B cell (primary cell): ENCODE results near the gene HIC2. TPM values are rescaled to one million over a fixed set of nuclear protein-coding genes. Genes with fewer than 3 reads are reported as not detected.
"Not testable (repeated sequence)": the region's sequence is repeated elsewhere in the genome, so short reads cannot be mapped to it uniquely, and the experiment has no call there.

ENCODE experiments used
- ATAC-seq: fragments of 200-7000 bp; cut with Tn5 transposase; one replicate; pipeline ENCODE4 v1.10.0; 2021; ENCODE audit warnings: low read depth, mild to moderate bottlenecking, moderate number of reproducible peaks, moderate library complexity
- CTCF ChIA-PET: fragments of 350-600 bp; sonication (Branson Sonifier 250); formaldehyde crosslinking; loops from one replicate; lab custom pipeline; 2021; ENCODE audit warnings: antibody characterized with exemption, inconsistent platforms; lab: Charles Lee
- POLR2A ChIA-PET: fragments of 350-600 bp; sonication (Branson Sonifier 250); formaldehyde crosslinking; loops from one replicate; lab custom pipeline; 2021; ENCODE audit warnings: antibody characterized with exemption; lab: Charles Lee
- DNase-seq: peaks from one replicate; pipeline ENCODE4 v3.0.0; 2013
- H2AFZ ChIP-seq: 2 replicates; pipeline ENCODE4 v1.6.1; 2012; ENCODE audit warnings: mild to moderate bottlenecking, low read depth, low read length; ENCODE audit not compliant: insufficient read depth, poor library complexity, severe bottlenecking
- H3K27ac ChIP-seq, 2 donors: 1 replicate in 1 of 2; 2 replicates in 1 of 2; pipeline ENCODE4 v1.5.1; 2012 to 2013; ENCODE audit warnings: low read length in 2 of 2, mild to moderate bottlenecking in 2 of 2, moderate library complexity in 1 of 2
- H3K27me3 ChIP-seq, 4 experiments: fragments of 200-600 bp in 1 of 4; sonication (generic) in 1 of 4; replicated peaks in 1 of 4; 1 replicate in 2 of 4; 2 replicates in 2 of 4; pipeline versions ENCODE4 v1.6.1 to v1.7.0; 2013 to 2016; ENCODE audit warnings: low read length in 3 of 4, mild to moderate bottlenecking in 2 of 4, mixed read lengths in 1 of 4, moderate library complexity in 1 of 4; ENCODE audit not compliant: insufficient read depth in 4 of 4, control insufficient read depth in 3 of 4; ENCODE audit errors: control extremely low read depth in 1 of 4
- H3K36me3 ChIP-seq, 2 experiments: replicated peaks in 1 of 2; 1 replicate in 1 of 2; 2 replicates in 1 of 2; pipeline versions ENCODE4 v1.6.1 to v1.7.1; 2013; ENCODE audit warnings: low read length in 1 of 2; ENCODE audit not compliant: insufficient read depth in 2 of 2, control insufficient read depth in 1 of 2; ENCODE audit errors: control extremely low read depth in 1 of 2, extremely low read depth in 1 of 2
- H3K4me1 ChIP-seq, 2 donors: fragments of 200-600 bp in 1 of 2; sonication (generic) in 1 of 2; 1 replicate in 1 of 2; 2 replicates in 1 of 2; pipeline versions ENCODE4 v1.5.1 to v1.6.1; 2013 to 2017; ENCODE audit warnings: low read length in 2 of 2; ENCODE audit not compliant: control insufficient read depth in 2 of 2, insufficient read depth in 2 of 2
- H3K4me2 ChIP-seq: replicated peaks from 2 replicates; pipeline ENCODE3; 2012; ENCODE audit warnings: mild to moderate bottlenecking, low read depth, low read length; ENCODE audit not compliant: poor library complexity, severe bottlenecking
- H3K4me3 ChIP-seq, 5 experiments: fragments of 200-600 bp in 1 of 5; sonication (generic) in 1 of 5; 1 replicate in 3 of 5; 2 replicates in 2 of 5; pipeline versions ENCODE4 v1.5.1 to v1.7.0; 2011 to 2016; ENCODE audit warnings: low read length in 4 of 5, mild to moderate bottlenecking in 4 of 5, low read depth in 2 of 5, control low read depth in 1 of 5, moderate library complexity in 1 of 5; ENCODE audit not compliant: insufficient read depth in 1 of 5; ENCODE audit errors: control extremely low read depth in 1 of 5, extremely low read depth in 1 of 5
- H3K79me2 ChIP-seq: fragments of 200-600 bp; sonication (generic); one replicate; pipeline ENCODE4 v1.6.0; 2016; ENCODE audit warnings: low read length; ENCODE audit not compliant: control insufficient read depth, insufficient read depth
- H3K9ac ChIP-seq: fragments of 200-600 bp; sonication (generic); 2 replicates; pipeline ENCODE4 v1.6.1; 2017; ENCODE audit warnings: mild to moderate bottlenecking, low read length, moderate library complexity
- H3K9me3 ChIP-seq, 3 donors: one replicate each; pipeline versions ENCODE4 v1.6.1 to v1.7.1; 2013; ENCODE audit warnings: low read length in 2 of 3; ENCODE audit not compliant: control insufficient read depth in 2 of 3, insufficient read depth in 1 of 3; ENCODE audit errors: control extremely low read depth in 1 of 3
- H4K20me1 ChIP-seq: 2 replicates; pipeline ENCODE4 v1.6.0; 2012; ENCODE audit warnings: mild to moderate bottlenecking, low read length; ENCODE audit not compliant: insufficient read depth, control insufficient read depth, poor library complexity, severe bottlenecking
- H3K27ac Mint-ChIP-seq: one replicate; pipeline ENCODE4 v1.8.0; 2021; ENCODE audit warnings: mixed read lengths
- H3K27me3 Mint-ChIP-seq: one replicate; pipeline ENCODE4 v1.8.0; 2021; ENCODE audit warnings: mixed read lengths
- H3K4me1 Mint-ChIP-seq: one replicate; pipeline ENCODE4 v1.8.0; 2021; ENCODE audit warnings: mixed read lengths
- H3K4me3 Mint-ChIP-seq: one replicate; pipeline ENCODE4 v1.8.0; 2021; ENCODE audit warnings: mixed read lengths
- H3K9me3 Mint-ChIP-seq: one replicate; pipeline ENCODE4 v1.8.0; 2022; ENCODE audit warnings: mixed read lengths; ENCODE audit not compliant: insufficient read depth
- EZH2 ChIP-seq: IDR thresholded peaks from 2 replicates; pipeline ENCODE4 v1.6.1; 2012; ENCODE audit warnings: borderline replicate concordance, low read depth, mild to moderate bottlenecking, moderate library complexity, low read length; ENCODE audit not compliant: insufficient read depth, poor library complexity, severe bottlenecking
- WGBS: methylation state at CpG from one replicate; pipeline ENCODE4 v1.1.5; 2013; ENCODE audit warnings: missing lambda C conversion rate; ENCODE audit not compliant: insufficient coverage; 5-methylcytosine and 5-hydroxymethylcytosine counted together
- intact Hi-C: fragments of 100-400 bp; cut with micrococcal nuclease; formaldehyde crosslinking; loops from one replicate; pipeline ENCODE4 v1.10.0; 2022
- polyA plus RNA-seq: library from polyadenylated mRNA; depleted of rRNA; stranded (reverse); fragments of >200 nt; gene quantifications from 2 replicates; pipeline ENCODE4 v1.2.3, GENCODE V29; 2012
- total RNA-seq, 2 donors: library from RNA; stranded (reverse); fragments of 120-200 nt in 1 of 2; gene quantifications; 1 replicate in 1 of 2; 2 replicates in 1 of 2; pipeline versions ENCODE4 v1.2.3 to v1.2.4, GENCODE V29; 2013 to 2022
- TF ChIP-seq, protein P1 (sequence below): fragments of 200-600 bp; IDR thresholded peaks from one replicate; pipeline ENCODE4 v1.8.0; 2022; ENCODE audit warnings: antibody characterized with exemption, mild to moderate bottlenecking

The HIC2 gene
- total and polyA plus RNA-seq, 2 donors (not counting 1 experiment from before 2014, with no cell fraction given) = 2.9 to 8.1 TPM

DNA sequence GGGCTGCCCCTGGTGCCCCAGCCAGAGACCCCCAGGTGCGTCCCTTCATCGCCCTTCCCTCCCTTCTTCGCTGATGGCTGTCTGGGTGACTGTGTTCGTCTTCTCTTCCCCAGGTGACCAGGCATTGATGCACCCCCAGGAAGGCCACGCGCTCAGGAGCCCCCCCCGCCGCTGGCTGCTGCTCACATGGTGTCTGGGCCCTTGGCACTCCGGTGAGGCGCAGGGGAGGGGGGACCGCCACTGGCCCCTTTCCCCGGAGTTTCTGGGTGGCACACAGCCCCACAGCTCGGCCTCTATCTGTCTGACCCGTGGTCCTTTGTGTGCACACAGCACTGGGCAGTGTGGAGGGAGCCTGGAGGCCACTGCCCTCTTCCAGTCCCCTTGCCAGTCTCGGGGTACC is 25.5 kb downstream of the HIC2 start:
- POLR2A ChIA-PET, DNase-seq, ATAC-seq, H3K9me3 Mint-ChIP-seq, H3K9ac ChIP-seq, H4K20me1 ChIP-seq, intact Hi-C loops, H3K4me2 ChIP-seq, CTCF ChIA-PET, H3K27me3 Mint-ChIP-seq, H3K4me3 Mint-ChIP-seq, H3K4me1 Mint-ChIP-seq, H3K4me3 ChIP-seq, H3K9me3 ChIP-seq, H3K27ac ChIP-seq, H3K4me1 ChIP-seq, H3K27me3 ChIP-seq, H3K79me2 ChIP-seq, H3K27ac Mint-ChIP-seq, H2AFZ ChIP-seq: not testable (repeated sequence)
- 80% methylated on average over 1 of the region's 15 CpGs for WGBS
- peaks cover 0 to 27% of the 10 kb centered on the region in 2 experiments for H3K36me3 ChIP-seq

DNA sequence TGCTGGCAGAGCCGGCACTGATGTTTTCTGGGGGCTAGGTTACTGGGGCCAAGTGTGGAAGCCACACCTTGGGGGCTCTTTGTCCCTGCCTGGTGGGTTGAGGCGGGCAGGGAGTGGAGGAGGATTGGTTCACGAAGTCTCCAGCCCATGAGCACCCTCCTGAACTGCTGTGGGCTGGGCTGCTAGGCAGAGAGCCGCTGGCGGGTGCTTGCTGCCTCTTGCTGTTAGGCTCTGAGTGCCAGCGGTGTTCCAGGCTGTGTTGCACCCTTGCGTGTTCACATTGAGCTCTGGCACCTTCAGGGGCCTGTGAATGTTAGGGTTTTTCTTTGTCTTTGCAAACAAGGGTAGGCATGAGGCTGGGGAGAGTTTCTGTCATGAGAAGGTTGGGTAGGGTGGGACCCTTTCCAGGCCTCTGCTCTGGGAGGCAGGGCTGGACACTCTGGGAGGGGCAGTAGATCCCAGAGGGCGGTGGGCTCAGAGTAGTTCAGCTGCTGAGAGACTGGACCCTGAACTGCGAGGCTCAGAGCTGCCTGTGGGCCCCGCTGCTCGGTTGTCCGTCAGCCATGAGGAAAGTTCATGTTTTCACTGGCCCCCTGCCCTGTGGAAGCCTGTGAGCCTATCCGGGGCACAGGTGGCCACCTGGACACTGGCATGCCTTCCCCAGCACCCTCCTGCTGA is 26.0 kb downstream of the HIC2 start:
- H2AFZ ChIP-seq = no peak overlapping the region
- no peaks in the 10 kb centered on the region for H3K4me1 Mint-ChIP-seq
- H3K27me3 ChIP-seq = no peaks in the 10 kb centered on the region
- peaks cover 9% of the 10 kb centered on the region for H4K20me1 ChIP-seq
- H3K9me3 ChIP-seq = no peaks in the 10 kb centered on the region
- H3K9me3 Mint-ChIP-seq = no peaks in the 10 kb centered on the region
- WGBS = 98% methylated on average over 13 of the region's 13 CpGs
- H3K27me3 Mint-ChIP-seq = no peaks in the 10 kb centered on the region
- ATAC-seq (no peak), DNase-seq (no peak)
- no peak for TF ChIP-seq EZH2
- TF ChIP-seq, protein P1, sequence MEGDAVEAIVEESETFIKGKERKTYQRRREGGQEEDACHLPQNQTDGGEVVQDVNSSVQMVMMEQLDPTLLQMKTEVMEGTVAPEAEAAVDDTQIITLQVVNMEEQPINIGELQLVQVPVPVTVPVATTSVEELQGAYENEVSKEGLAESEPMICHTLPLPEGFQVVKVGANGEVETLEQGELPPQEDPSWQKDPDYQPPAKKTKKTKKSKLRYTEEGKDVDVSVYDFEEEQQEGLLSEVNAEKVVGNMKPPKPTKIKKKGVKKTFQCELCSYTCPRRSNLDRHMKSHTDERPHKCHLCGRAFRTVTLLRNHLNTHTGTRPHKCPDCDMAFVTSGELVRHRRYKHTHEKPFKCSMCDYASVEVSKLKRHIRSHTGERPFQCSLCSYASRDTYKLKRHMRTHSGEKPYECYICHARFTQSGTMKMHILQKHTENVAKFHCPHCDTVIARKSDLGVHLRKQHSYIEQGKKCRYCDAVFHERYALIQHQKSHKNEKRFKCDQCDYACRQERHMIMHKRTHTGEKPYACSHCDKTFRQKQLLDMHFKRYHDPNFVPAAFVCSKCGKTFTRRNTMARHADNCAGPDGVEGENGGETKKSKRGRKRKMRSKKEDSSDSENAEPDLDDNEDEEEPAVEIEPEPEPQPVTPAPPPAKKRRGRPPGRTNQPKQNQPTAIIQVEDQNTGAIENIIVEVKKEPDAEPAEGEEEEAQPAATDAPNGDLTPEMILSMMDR = no peak
- H3K4me3 ChIP-seq = no peak overlapping the region
- no peak overlapping the region for H3K27ac ChIP-seq
- POLR2A ChIA-PET = no interaction called here
- no peaks in the 10 kb centered on the region for H3K79me2 ChIP-seq
- CTCF ChIA-PET = no interaction called here
- no peak overlapping the region for H3K9ac ChIP-seq
- H3K4me2 ChIP-seq = no peak overlapping the region
- no peaks in the 10 kb centered on the region for H3K4me1 ChIP-seq
- H3K4me3 Mint-ChIP-seq = no peak overlapping the region
- no peak overlapping the region for H3K27ac Mint-ChIP-seq
- intact Hi-C loops = no loop called here
- peaks cover 0 to 27% of the 10 kb centered on the region in 2 experiments for H3K36me3 ChIP-seq
